HFFc6 (cell line): ENCODE data around the gene CSF2RB. TPM values are rescaled to one million over a fixed set of nuclear protein-coding genes. Genes with fewer than 3 reads are reported as not detected.

Experiments
- DNase-seq: peaks from one replicate; pipeline ENCODE4 v3.0.0-alpha.2; 2018
- H3K27ac Mint-ChIP-seq: 2 replicates; pipeline ENCODE4 v1.8.0; 2020; ENCODE audit warnings: mild to moderate bottlenecking, mixed read lengths
- H3K27me3 Mint-ChIP-seq: 2 replicates; pipeline ENCODE4 v1.8.0; 2021; ENCODE audit warnings: mild to moderate bottlenecking, moderate library complexity, mixed read lengths; ENCODE audit not compliant: insufficient read depth
- H3K36me3 Mint-ChIP-seq: 2 replicates; pipeline ENCODE4 v1.8.0; 2021; ENCODE audit warnings: low read depth, mixed read lengths
- H3K4me1 Mint-ChIP-seq: 2 replicates; pipeline ENCODE4 v1.8.0; 2020; ENCODE audit warnings: low read depth, mixed read lengths
- H3K4me3 Mint-ChIP-seq: 2 replicates; pipeline ENCODE4 v1.8.0; 2020; ENCODE audit warnings: mild to moderate bottlenecking, moderate library complexity, mixed read lengths
- H3K9me3 Mint-ChIP-seq: 2 replicates; pipeline ENCODE4 v1.8.0; 2020; ENCODE audit warnings: mild to moderate bottlenecking, mixed read lengths
- total RNA-seq, 6 experiments: library from RNA; stranded (reverse); fragmentation: NEBNext Ultra II Directional; extraction: Animal tissue kit (Norgen Biotek cat#: 25700); gene quantifications; 2 replicates in 1 of 6; 3 replicates in 5 of 6; pipeline ENCODE4 v1.2.3, GENCODE V29; 2021
- TF ChIP-seq, protein P1 (sequence below): fragments of 200-600 bp; sonication (generic); IDR thresholded peaks from 2 replicates; pipeline ENCODE4 v1.5.0; 2021; ENCODE audit warnings: antibody characterized with exemption, mild to moderate bottlenecking

Gene CSF2RB
- total RNA-seq, 6 experiments from 2014 or later, result 0.76 to 3.2 (median 2.4) TPM

DNA sequence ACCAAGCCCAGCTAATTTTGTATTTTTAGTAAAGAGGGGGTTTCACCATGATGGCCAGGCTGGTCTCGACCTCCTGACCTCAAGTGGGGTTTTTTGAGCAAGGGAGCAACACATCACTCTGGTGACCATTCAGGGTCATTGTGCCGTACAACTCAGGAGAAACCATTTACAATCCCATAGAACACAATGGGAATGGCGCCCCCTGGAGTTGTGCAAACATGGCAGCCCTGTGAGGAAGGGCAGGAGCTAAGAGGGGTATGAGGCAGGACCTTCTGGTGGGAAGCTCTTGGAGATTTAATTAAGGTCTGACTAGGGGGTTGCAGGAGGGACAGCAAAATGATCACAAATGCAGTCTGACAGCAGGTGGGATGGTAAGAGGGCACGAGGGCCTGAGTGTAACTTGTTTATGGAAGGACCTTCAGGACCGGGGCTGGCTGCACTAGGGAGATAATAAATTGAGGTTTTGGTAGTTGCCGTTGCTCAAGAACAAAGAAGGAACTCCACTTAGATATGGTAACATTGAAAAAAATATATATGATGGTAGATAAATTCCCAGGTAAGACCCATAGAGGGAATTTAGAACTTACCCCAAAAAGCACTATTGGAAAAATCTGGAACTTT is 9.1 kb upstream of the CSF2RB start:
- no peak for DNase-seq
- no peaks in the 10 kb centered on the region for H3K4me1 Mint-ChIP-seq
- TF ChIP-seq, protein P1, sequence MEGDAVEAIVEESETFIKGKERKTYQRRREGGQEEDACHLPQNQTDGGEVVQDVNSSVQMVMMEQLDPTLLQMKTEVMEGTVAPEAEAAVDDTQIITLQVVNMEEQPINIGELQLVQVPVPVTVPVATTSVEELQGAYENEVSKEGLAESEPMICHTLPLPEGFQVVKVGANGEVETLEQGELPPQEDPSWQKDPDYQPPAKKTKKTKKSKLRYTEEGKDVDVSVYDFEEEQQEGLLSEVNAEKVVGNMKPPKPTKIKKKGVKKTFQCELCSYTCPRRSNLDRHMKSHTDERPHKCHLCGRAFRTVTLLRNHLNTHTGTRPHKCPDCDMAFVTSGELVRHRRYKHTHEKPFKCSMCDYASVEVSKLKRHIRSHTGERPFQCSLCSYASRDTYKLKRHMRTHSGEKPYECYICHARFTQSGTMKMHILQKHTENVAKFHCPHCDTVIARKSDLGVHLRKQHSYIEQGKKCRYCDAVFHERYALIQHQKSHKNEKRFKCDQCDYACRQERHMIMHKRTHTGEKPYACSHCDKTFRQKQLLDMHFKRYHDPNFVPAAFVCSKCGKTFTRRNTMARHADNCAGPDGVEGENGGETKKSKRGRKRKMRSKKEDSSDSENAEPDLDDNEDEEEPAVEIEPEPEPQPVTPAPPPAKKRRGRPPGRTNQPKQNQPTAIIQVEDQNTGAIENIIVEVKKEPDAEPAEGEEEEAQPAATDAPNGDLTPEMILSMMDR, result peak; percentile 48
- H3K4me3 Mint-ChIP-seq, result no peak overlapping the region
- no peaks in the 10 kb centered on the region for H3K36me3 Mint-ChIP-seq
- peaks cover 30% of the 10 kb centered on the region for H3K27me3 Mint-ChIP-seq
- peaks cover 11% of the 10 kb centered on the region; the same call in 1 of the 2 replicates for H3K9me3 Mint-ChIP-seq
- no peak overlapping the region for H3K27ac Mint-ChIP-seq

DNA sequence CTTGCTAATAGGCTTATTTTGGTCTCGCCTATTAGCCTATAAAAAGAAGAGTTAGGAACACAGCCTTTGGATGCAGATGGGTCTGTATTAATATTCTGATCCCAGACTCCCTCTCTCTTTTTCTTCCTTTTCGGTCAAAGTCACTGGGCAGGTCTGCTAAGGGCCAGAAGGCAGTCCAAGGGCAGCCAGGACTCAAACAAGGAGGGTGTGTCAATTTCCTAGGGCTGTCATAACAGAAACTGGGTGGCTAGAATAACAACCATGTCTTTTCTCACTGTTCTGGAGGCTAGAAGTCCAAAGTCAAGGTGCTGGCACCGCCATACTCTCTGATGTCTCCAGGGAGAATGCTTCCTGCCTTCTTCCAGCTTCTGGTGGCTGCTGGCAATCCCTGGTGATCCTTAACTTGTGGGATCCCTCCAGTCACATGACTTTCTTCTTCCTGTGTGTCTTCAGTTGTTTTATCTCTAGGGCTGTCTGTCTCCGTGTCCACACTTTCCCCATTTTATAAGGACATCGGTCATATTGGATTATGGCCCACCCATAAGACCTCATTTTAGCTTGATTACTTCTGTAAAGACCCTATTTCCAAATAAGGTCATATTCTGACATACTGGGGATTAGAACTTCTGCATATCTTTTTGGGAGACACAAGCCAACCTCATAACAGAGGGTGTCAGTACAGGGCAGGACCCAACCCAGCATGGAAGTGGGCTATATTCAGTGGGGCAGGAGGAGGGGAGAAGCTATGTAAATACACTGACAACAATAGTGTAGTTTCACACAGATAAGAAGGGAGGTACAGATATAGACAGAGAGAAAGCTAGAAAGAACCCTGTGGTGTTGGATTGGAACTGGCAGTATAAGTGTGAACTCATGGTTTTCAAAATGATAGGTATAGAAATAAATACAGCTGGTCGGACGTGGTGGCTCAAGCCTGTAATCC is 5.9 kb upstream of the CSF2RB start:
- Mint-ChIP-seq H3K36me3 (no peaks in the 10 kb centered on the region), H3K27me3 (peaks cover 22% of the 10 kb centered on the region), H3K27ac (no peak overlapping the region), H3K4me1 (peaks cover 23% of the 10 kb centered on the region), H3K9me3 (0 out of 2 replicates have a peak, but pooled peaks cover 4% of the 10 kb centered on the region), H3K4me3 (no peak overlapping the region)
- DNase-seq, result no peak
- TF ChIP-seq, protein P1, result no peak

DNA sequence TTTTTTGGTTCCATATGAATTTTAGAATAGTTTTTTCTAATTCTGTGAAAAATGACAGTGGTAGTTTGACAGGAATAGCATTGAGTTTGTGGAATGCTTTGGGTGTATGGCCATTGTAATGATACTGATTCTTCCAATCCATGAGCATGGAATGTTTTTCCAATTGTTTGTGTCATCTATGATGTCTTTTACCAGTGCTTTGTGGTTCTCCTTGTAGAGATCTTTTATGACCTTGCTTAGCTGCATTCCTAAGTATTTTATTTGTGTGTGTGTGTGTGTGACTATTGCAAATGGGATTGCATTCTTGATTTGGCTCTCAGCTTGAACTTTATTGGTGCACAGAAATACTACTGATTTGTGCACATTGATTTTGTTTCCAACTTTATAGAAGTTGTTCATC is 3.0 kb upstream of the CSF2RB start:
- no peak overlapping the region; the same call in 1 of the 2 replicates for H3K4me3 Mint-ChIP-seq
- H3K4me1 Mint-ChIP-seq, result peaks cover 38% of the 10 kb centered on the region
- H3K36me3 Mint-ChIP-seq, result no peaks in the 10 kb centered on the region
- H3K27me3 Mint-ChIP-seq, result peaks cover 18% of the 10 kb centered on the region
- peak; percentile 22 for DNase-seq
- H3K9me3 Mint-ChIP-seq, result no peaks in the 10 kb centered on the region
- TF ChIP-seq, protein P1, result no peak
- H3K27ac Mint-ChIP-seq, result no peak overlapping the region

DNA sequence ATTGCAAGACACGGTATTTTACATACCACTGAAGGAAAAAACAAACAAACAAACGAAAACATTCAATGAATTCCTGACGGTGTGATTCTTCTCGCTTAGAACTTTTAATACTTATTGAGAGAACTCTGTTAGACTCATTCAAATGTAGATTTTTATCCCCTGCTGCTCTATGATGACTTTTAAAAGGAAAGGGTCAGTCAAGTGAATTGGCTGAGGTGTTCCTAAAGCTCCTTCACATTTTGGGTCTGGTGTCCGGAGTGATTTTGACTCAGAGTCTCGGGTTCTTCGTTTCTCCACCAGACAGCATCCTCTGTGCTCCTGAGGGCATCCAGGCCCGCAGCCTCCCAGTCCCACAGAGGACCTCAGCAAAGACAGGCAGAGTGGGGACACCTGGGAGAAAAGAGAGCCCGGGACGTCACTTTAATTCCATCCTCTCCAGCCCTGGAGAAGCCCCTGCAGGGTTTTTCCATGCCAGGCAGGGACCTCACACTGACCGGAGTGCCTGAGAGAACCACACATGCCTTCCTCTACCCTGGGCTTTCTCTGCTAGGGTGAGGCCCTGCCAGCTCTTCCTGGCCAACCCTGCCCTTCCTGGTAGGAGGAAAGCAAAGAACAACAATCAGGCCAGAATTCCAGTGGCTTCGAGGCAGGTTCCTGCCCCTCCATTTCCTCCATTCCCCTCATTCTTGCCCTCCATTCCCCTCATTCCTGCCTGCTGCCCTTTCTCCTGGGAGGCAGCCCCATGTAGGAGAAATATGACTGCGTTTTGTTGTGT is 1.4 kb upstream of the CSF2RB start:
- H3K27me3 Mint-ChIP-seq, result peaks cover 18% of the 10 kb centered on the region
- H3K9me3 Mint-ChIP-seq, result no peaks in the 10 kb centered on the region
- peak overlapping the region; percentile 29; the same call in 1 of the 2 replicates for H3K27ac Mint-ChIP-seq
- peaks cover 38% of the 10 kb centered on the region for H3K4me1 Mint-ChIP-seq
- TF ChIP-seq, protein P1, result no peak
- DNase-seq, result peak; percentile 5
- H3K4me3 Mint-ChIP-seq, result no peak overlapping the region
- H3K36me3 Mint-ChIP-seq, result no peaks in the 10 kb centered on the region

DNA sequence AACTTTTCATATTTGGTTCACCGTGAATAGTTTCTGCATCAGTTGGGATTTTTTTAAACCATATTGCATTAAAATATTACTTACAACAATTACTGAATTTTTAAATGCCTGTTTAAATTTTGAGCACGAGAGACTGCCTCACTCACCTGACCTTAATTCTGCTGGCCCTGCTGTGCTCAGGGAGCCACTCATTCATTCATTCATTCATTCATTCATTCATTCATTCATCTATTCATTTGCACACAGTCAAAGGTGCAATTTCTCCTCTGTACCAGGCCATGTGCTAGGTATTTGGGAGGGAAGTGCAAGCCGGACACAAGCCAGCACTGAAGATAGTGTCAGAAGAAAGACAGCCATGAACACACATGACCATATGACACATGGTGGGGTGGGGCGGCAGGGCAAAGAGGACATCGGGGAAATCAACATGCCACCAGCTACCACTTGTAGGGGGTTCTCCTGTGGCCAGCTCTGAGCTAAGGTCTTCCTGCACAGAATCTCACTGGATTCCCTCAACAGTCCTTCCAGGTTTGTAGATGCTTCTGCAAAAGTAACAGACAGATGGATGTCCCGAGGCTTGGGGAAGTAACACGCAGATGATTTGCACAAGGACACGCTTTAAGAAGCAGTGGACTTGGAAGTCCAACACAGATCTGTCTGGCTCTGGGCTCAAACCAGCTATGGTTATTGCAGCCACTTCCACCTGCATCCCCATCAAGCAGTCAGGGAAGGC is 568 bp upstream of the CSF2RB start:
- Mint-ChIP-seq H3K4me3 (no peak overlapping the region), H3K9me3 (no peaks in the 10 kb centered on the region), H3K4me1 (peaks cover 38% of the 10 kb centered on the region), H3K27me3 (peaks cover 19% of the 10 kb centered on the region), H3K27ac (0 out of 2 replicates have a peak overlapping the region, but pooled peaks have one; percentile 29), H3K36me3 (no peaks in the 10 kb centered on the region)
- TF ChIP-seq, protein P1, result no peak
- DNase-seq, result no peak
